Measurements from ENCODE around the gene ANKRD23.

The ANKRD23 gene

GRCh38 chr2:96815326-96816126 lies 28.3 kb downstream of the ANKRD23 start:
- peak; percentile 72 for DNase-seq (ENCODE audit: low spot score)
- no peak for TF ChIP-seq CTCF (IDR thresholded peaks at IDR 0.05; ENCODE audit: extremely low read depth, missing control alignments)

DNA sequence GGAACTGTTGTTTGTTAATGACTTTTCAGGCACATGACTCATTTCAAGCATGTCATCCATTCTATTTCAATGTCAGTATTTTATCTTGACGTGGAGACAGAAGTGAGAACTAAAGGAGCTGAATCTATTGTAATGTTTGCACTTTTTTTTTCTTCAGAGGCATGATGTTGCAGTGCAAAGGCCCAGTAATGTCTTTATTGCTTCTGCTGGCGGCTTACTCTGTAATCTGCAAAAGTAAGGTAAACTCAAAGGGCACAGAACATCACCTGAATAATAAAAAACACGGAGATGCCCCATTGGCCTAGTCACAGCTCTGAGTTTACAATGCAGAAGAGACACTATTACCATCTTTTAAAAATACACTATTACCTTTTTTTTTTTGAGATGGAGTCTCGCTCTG lies 30.2 kb downstream of the ANKRD23 start:
- DNase-seq (ENCODE audit: low spot score): no peak
- no peak for TF ChIP-seq CTCF (IDR thresholded peaks at IDR 0.05; ENCODE audit: extremely low read depth, missing control alignments)

DNA sequence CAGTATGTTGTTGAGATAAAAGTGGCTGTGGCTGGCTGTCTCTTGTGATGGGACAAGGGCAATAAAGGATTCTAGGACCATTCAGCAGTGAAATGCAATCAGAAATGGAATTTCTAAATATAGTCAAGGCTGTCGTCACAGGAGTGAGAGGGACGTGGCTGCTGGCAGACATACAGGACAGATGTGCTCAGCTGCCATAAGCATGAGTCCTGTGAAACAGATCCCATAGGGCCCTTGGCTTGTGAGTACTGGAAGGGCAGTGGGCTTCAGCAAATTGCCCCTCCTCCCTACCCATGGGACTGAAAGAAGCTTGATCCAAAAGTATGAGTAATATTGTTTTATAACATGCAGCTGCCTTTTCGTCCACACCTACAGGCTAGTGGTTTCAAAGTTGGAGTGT lies 31.9 kb downstream of the ANKRD23 start:
- no peak for DNase-seq (ENCODE audit: low spot score)
- no peak for TF ChIP-seq CTCF (IDR thresholded peaks at IDR 0.05; ENCODE audit: extremely low read depth, missing control alignments)

DNA sequence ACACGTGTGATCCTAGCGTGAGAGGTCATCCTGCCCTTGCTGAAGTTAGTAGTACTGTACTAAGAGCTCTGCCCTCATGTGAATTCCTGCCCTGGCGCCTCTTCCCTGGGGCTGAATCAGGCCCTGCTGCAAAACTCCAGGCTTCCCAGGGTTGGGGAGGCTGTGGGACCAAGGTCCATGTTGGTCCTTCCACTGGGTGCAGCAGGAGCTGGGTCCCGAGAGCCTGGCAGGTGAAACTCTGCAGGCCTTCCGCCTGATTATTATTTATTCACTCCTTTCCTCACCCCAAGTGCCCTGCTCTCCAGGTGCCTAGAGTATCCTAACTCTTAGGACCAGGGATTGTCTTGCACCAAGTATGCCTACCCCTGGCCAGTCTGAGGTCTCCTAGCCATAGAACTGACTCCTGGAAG lies 33.0 kb downstream of the ANKRD23 start:
- no peak for TF ChIP-seq CTCF (IDR thresholded peaks at IDR 0.05; ENCODE audit: extremely low read depth, missing control alignments)
- DNase-seq (ENCODE audit: low spot score): no peak

DNA sequence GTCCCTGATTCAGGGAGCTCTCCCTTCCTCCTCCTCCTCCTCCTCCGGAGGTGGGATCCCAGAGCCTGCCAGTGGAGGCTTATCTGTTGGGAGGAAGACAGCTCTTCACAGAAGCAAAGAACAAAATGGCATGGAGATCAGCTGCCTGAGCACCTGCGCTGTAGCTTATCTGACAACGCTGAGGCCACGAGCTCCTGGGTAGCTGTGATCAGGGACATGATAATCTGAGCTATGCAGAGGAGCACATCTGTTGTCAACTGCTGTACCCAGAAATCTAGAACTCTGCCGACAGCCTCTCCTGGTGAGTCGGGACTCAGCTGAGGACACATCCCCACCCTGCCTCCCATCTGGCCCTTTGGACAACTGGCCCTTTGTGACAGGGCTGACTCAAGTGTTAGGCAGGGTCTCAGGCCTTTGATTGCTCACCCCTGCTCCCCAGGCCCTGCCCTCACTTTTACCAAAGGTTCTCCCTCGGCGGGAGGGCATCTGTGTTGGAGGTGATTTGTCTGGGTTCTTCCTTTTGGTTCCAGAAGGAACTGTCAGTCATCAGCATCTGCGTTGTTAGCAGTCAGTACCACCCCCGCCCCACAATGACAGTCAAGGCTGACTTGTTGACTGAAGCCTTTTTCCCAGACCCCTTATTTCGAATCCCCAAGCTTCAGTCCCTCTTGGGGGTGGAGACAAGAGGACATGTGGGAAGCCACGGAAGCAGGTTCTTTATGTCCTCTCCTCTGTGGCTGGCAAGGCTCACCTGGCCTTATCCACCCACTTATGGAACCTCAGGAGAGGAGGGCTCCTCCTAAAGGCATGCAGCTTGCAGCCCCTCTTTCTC lies 33.7 kb downstream of the ANKRD23 start:
- no peak for TF ChIP-seq CTCF (IDR thresholded peaks at IDR 0.05; ENCODE audit: extremely low read depth, missing control alignments)
- DNase-seq (ENCODE audit: low spot score): no peak

GRCh38 chr2:96809216-96809882 lies 34.5 kb downstream of the ANKRD23 start:
- no peak for DNase-seq (ENCODE audit: low spot score)

More at GRCh38 chr2:96809216-96809882, 34.5 kb downstream of the ANKRD23 start:
- no peak for TF ChIP-seq CTCF (IDR thresholded peaks at IDR 0.05; ENCODE audit: extremely low read depth, missing control alignments)

All from GM20000 (cell line).